ENCODE measurements around the gene PXYLP1.
"Not testable (repeated sequence)": the region's sequence is repeated elsewhere in the genome, so short reads cannot be mapped to it uniquely, and the experiment has no call there.

Gene PXYLP1

GRCh38 chr3:141231101-141231951, at the start of gene PXYLP1:
PXYLP1 (plus strand) TSS chr3:141231825; CDS start chr3:141260176, 28,351 bp downstream.
- peaks cover 3% of the 10 kb centered on the region for H3K27me3 Mint-ChIP-seq
- peaks cover under 1% of the 10 kb centered on the region for H3K36me3 Mint-ChIP-seq (ENCODE audit: low read depth)
- H3K4me1 Mint-ChIP-seq (ENCODE audit: low read depth) = peaks cover 43% of the 10 kb centered on the region
- H3K27ac Mint-ChIP-seq = peak within 1 kb of the TSS; percentile 95
- peak within 1 kb of the TSS; percentile 88 for H3K4me3 Mint-ChIP-seq
- no peaks in the 10 kb centered on the region for H3K9me3 Mint-ChIP-seq

GRCh38 chr3:141183606-141184005, 48.0 kb upstream of the PXYLP1 start:
- Mint-ChIP-seq H3K27ac (no peak overlapping the region), H3K36me3 (ENCODE audit: low read depth) (no peaks in the 10 kb centered on the region), H3K4me1 (ENCODE audit: low read depth) (no peaks in the 10 kb centered on the region), H3K4me3 (no peak overlapping the region), H3K27me3 (no peaks in the 10 kb centered on the region), H3K9me3 (peaks cover 10% of the 10 kb centered on the region)

GRCh38 chr3:141184430-141184829, 47.2 kb upstream of the PXYLP1 start:
- no peaks in the 10 kb centered on the region for H3K27me3 Mint-ChIP-seq
- H3K27ac Mint-ChIP-seq = no peak overlapping the region
- H3K4me3 Mint-ChIP-seq = no peak overlapping the region
- H3K36me3 Mint-ChIP-seq (ENCODE audit: low read depth) = no peaks in the 10 kb centered on the region
- peaks cover 9% of the 10 kb centered on the region for H3K9me3 Mint-ChIP-seq
- no peaks in the 10 kb centered on the region for H3K4me1 Mint-ChIP-seq (ENCODE audit: low read depth)

GRCh38 chr3:141191097-141191749, 40.4 kb upstream of the PXYLP1 start:
- Mint-ChIP-seq H3K27ac (peak overlapping the region; percentile 12), H3K9me3 (peaks cover 6% of the 10 kb centered on the region), H3K4me1 (ENCODE audit: low read depth) (peaks cover 10% of the 10 kb centered on the region), H3K27me3 (peaks cover 8% of the 10 kb centered on the region), H3K36me3 (ENCODE audit: low read depth) (no peaks in the 10 kb centered on the region), H3K4me3 (no peak overlapping the region)

- Mint-ChIP-seq H3K4me3 (no peak overlapping the region), H3K4me1 (ENCODE audit: low read depth) (peaks cover 10% of the 10 kb centered on the region), H3K27me3 (peaks cover 8% of the 10 kb centered on the region), H3K27ac (no peak overlapping the region), H3K9me3 (peaks cover 6% of the 10 kb centered on the region), H3K36me3 (ENCODE audit: low read depth) (no peaks in the 10 kb centered on the region)
Measured at GRCh38 chr3:141192345-141192744, 39.3 kb upstream of the PXYLP1 start.

- H3K36me3 Mint-ChIP-seq (ENCODE audit: low read depth) = no peaks in the 10 kb centered on the region
- H3K27ac Mint-ChIP-seq = no peak overlapping the region
- H3K4me1 Mint-ChIP-seq (ENCODE audit: low read depth) = peaks cover 10% of the 10 kb centered on the region
- H3K27me3 Mint-ChIP-seq = peaks cover 8% of the 10 kb centered on the region
- H3K9me3 Mint-ChIP-seq = peaks cover 6% of the 10 kb centered on the region
- no peak overlapping the region for H3K4me3 Mint-ChIP-seq
Measured at GRCh38 chr3:141193066-141193830, 38.4 kb upstream of the PXYLP1 start.

- Mint-ChIP-seq H3K9me3 (no peaks in the 10 kb centered on the region), H3K27ac (no peak overlapping the region), H3K4me3 (no peak overlapping the region), H3K4me1 (ENCODE audit: low read depth) (no peaks in the 10 kb centered on the region), H3K36me3 (ENCODE audit: low read depth) (no peaks in the 10 kb centered on the region), H3K27me3 (no peaks in the 10 kb centered on the region)
Measured at GRCh38 chr3:141201122-141201521, 30.5 kb upstream of the PXYLP1 start.

- H3K9me3 Mint-ChIP-seq = no peaks in the 10 kb centered on the region
- no peaks in the 10 kb centered on the region for H3K27me3 Mint-ChIP-seq
- no peak overlapping the region for H3K27ac Mint-ChIP-seq
- H3K4me1 Mint-ChIP-seq (ENCODE audit: low read depth) = no peaks in the 10 kb centered on the region
- H3K36me3 Mint-ChIP-seq (ENCODE audit: low read depth) = no peaks in the 10 kb centered on the region
- no peak overlapping the region for H3K4me3 Mint-ChIP-seq
Measured at GRCh38 chr3:141202682-141203081, 28.9 kb upstream of the PXYLP1 start.

- H3K4me3 Mint-ChIP-seq = no peak overlapping the region
- H3K4me1 Mint-ChIP-seq (ENCODE audit: low read depth) = no peaks in the 10 kb centered on the region
- H3K9me3 Mint-ChIP-seq = no peaks in the 10 kb centered on the region
- no peaks in the 10 kb centered on the region for H3K27me3 Mint-ChIP-seq
- H3K36me3 Mint-ChIP-seq (ENCODE audit: low read depth) = no peaks in the 10 kb centered on the region
- H3K27ac Mint-ChIP-seq = no peak overlapping the region
Measured at GRCh38 chr3:141203866-141204265, 27.8 kb upstream of the PXYLP1 start.

- H3K27ac Mint-ChIP-seq = no peak overlapping the region
Measured at GRCh38 chr3:141204343-141204742, 27.3 kb upstream of the PXYLP1 start.

GRCh38 chr3:141211306-141211705, 20.3 kb upstream of the PXYLP1 start:
- not testable (repeated sequence) for H3K9me3 Mint-ChIP-seq; H3K27me3 Mint-ChIP-seq; H3K4me1 Mint-ChIP-seq (ENCODE audit: low read depth); H3K36me3 Mint-ChIP-seq (ENCODE audit: low read depth); H3K27ac Mint-ChIP-seq; H3K4me3 Mint-ChIP-seq

More at GRCh38 chr3:141204343-141204742, 27.3 kb upstream of the PXYLP1 start:
- Mint-ChIP-seq H3K4me3 (no peak overlapping the region), H3K9me3 (no peaks in the 10 kb centered on the region), H3K27me3 (no peaks in the 10 kb centered on the region), H3K36me3 (ENCODE audit: low read depth) (no peaks in the 10 kb centered on the region), H3K4me1 (ENCODE audit: low read depth) (no peaks in the 10 kb centered on the region)

GRCh38 chr3:141212101-141212500, 19.5 kb upstream of the PXYLP1 start:
- Mint-ChIP-seq H3K27ac (no peak overlapping the region), H3K4me3 (no peak overlapping the region), H3K27me3 (peaks cover 5% of the 10 kb centered on the region), H3K9me3 (peaks cover 3% of the 10 kb centered on the region), H3K4me1 (ENCODE audit: low read depth) (no peaks in the 10 kb centered on the region), H3K36me3 (ENCODE audit: low read depth) (no peaks in the 10 kb centered on the region)

- Mint-ChIP-seq H3K27ac (no peak overlapping the region), H3K4me3 (no peak overlapping the region), H3K36me3 (ENCODE audit: low read depth) (no peaks in the 10 kb centered on the region), H3K9me3 (peaks cover 3% of the 10 kb centered on the region), H3K4me1 (ENCODE audit: low read depth) (no peaks in the 10 kb centered on the region), H3K27me3 (peaks cover 5% of the 10 kb centered on the region)
Measured at GRCh38 chr3:141212555-141212954, 19.1 kb upstream of the PXYLP1 start.

GRCh38 chr3:141216975-141217374, 14.7 kb upstream of the PXYLP1 start:
- H3K9me3 Mint-ChIP-seq = peaks cover 3% of the 10 kb centered on the region
- H3K27ac Mint-ChIP-seq = no peak overlapping the region
- H3K36me3 Mint-ChIP-seq (ENCODE audit: low read depth) = no peaks in the 10 kb centered on the region
- no peaks in the 10 kb centered on the region for H3K4me1 Mint-ChIP-seq (ENCODE audit: low read depth)
- H3K27me3 Mint-ChIP-seq = peaks cover 5% of the 10 kb centered on the region
- H3K4me3 Mint-ChIP-seq = no peak overlapping the region

- H3K9me3 Mint-ChIP-seq = peaks cover 3% of the 10 kb centered on the region
- no peaks in the 10 kb centered on the region for H3K36me3 Mint-ChIP-seq (ENCODE audit: low read depth)
- peaks cover 5% of the 10 kb centered on the region for H3K27me3 Mint-ChIP-seq
- H3K27ac Mint-ChIP-seq = no peak overlapping the region
- no peak overlapping the region for H3K4me3 Mint-ChIP-seq
- H3K4me1 Mint-ChIP-seq (ENCODE audit: low read depth) = no peaks in the 10 kb centered on the region
Measured at GRCh38 chr3:141217389-141217788, 14.2 kb upstream of the PXYLP1 start.
